DMS53 (cell line): ENCODE data around the gene LDAF1.
"Not testable (repeated sequence)": the region's sequence is repeated elsewhere in the genome, so short reads cannot be mapped to it uniquely, and the experiment has no call there.

Experiments used
- DNase-seq: peaks from one replicate; lab custom pipeline; 2025; lab: John Stamatoyannopoulos, UW

Gene LDAF1

GRCh38 chr16:21195330-21195729 is 36.9 kb downstream of the LDAF1 start:
- not testable (repeated sequence) for DNase-seq

DNA sequence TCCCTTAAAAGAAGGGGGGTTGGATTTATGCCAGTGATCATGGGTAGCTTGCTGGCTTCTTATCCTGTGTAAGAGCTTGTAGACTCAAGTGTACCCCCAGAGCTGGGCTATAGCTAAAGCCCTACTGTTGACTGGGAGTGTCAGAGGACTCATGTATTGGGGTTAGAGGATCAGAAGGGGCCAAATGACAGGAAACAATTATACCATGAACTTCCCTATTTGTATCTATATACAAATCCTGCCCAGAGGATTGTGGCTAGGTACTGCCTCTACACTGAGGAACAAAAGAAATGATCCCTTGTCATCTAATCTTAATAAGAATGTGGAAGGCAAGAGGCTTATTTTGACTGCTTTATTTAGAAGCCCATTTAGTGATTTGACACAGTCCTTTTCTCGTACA is 38.6 kb downstream of the LDAF1 start:
- no peak for DNase-seq

GRCh38 chr16:21197621-21198020 is 39.1 kb downstream of the LDAF1 start:
- DNase-seq = no peak

GRCh38 chr16:21199607-21200218 is 41.2 kb downstream of the LDAF1 start:
- no peak for DNase-seq

DNA sequence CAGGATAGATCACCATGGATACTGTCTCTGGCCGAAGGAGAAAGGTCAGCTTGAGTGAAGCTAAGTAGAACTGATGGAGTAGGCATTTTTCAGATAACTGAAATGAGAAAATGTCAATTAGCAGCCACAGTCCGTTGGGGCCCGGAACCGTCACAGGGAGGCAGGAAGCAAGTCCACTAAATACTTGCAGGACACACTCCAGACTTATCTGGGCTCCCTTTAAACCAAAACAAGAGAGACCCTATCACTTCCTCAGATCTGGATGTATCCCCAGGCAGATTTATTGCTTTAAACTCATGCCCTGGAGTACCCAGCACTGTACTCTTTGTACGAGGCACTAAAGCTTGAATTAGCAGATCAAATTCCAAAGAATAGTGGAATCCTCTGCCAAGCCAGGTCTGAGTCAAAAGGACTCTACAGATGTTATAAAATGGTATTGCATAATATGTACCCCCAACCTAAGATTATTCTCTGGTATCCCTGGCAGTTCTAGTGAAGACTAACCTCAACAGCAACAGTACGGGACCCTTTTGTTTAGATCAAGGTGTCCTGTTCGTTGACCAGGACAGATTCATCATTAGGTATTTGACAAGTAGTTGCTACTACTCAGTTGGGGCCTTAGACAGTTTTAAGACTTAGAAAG is 44.8 kb downstream of the LDAF1 start:
- DNase-seq = peak; percentile 28

GRCh38 chr16:21205303-21205702 is 46.8 kb downstream of the LDAF1 start:
- DNase-seq = no peak

DNA sequence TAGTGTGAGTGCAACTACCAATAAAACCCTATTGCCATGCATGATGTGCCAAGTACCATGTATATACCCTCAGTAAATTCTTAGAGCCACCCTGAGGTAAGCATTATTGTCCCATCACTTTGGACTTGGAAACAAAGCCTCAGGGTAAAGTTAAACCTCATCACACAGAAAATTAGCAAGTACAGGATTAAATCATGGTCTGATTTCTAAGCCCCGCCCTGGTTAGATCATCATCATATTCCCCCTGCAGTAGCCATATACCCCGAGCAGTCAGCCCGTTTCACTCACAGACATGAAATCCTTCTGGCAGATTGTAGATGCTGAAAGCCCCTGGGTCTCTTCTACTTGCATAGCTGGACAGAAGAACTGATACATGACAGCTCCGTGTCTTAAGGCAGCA is 48.1 kb downstream of the LDAF1 start:
- no peak for DNase-seq

GRCh38 chr16:21208446-21209230 is 50.2 kb downstream of the LDAF1 start:
- peak; percentile 42 for DNase-seq

DNA sequence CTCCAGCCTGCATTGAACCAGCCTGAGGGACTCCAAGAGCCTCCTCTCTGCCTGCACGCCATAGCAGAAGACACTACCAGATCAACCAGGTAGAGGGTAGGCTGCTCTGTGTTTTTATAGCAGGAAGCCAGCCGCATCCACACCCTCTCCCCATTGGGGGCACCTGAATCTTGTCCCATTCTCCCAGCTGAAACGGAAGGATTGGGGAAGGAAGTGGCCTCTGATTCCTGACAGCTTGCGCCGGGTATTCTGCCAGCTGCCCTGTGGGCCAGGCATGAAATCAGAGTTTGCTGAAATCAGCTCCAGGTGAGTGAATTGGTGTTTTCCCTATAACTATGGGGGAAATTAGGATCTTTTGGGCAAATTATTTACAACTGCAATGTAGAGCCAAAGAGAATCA is 53.0 kb downstream of the LDAF1 start, which contains the start of gene ZP2:
Gene ZP2 (minus strand): TSS at position 89 of the 400 bp plus-strand sequence. CDS start 27 bp downstream, at position 62.
- DNase-seq = no peak

- no peak for DNase-seq
Measured at GRCh38 chr16:21214086-21214485, 55.6 kb downstream of the LDAF1 start.

- no peak for DNase-seq
Measured at GRCh38 chr16:21217121-21217520, 58.6 kb downstream of the LDAF1 start.

- DNase-seq = no peak
Measured at GRCh38 chr16:21218153-21218552, 59.7 kb downstream of the LDAF1 start.

DNA sequence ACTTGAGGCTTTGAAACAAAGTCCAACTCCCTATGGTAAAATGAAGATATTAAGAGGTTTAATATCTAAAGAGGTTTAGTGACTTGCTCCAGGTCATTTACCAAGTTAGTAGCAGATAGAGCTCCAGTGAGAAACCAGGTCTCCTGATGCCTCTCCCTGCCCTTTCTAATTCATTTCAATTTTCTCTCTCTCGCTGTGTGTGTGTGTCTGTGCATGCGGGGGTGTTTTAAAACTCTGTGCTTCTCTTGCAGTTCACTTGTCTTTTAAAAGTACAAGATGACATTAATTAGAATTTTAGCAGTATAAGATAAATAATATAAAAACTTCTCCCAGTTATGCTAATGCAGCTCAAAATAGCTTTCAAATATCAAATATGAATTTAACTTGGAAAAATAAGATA is 61.1 kb downstream of the LDAF1 start:
- no peak for DNase-seq

GRCh38 chr16:21222495-21223337 is 64.2 kb downstream of the LDAF1 start:
- peak; percentile 78 for DNase-seq

GRCh38 chr16:21223787-21224186 is 65.3 kb downstream of the LDAF1 start:
- DNase-seq = no peak

DNA sequence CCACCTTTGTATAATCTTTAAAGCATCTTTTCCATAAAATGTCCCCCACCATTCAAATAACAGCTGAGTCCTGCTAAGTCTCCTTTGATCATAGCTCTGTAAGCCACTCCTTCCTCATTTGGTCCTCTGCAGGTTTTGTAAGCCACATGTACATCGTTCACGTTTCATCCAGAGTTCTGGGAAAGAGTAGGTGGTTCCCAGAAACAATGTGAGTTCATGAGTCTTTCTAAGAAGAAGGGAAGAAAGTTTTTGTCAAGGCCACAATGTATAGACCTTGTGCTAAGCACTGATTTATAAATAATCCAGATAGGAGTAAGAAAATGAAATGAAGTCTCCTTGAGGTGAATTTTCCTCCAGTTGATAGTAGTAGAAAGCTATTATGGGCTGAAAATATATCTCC is 66.3 kb downstream of the LDAF1 start:
- DNase-seq = no peak

DNA sequence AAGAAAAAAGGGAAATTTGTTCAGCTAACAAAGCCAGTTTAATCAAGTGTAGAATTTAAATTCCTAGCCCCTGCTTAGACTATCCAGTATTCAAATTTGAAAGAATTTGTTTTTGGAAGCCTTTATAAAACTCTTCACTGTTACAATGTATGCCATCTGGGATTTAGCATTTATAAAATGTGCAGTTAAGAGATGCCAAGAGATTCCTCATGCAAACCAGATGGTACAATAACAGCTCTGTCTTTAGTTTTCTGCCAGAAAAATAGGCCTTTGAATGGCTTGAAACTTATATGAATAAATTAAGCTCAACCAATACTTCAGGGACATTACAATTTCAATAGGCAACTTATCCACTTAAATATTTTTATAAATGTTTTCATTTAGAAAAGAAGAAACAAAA is 68.3 kb downstream of the LDAF1 start:
- DNase-seq = no peak

- DNase-seq = no peak
Measured at GRCh38 chr16:21227866-21228265, 69.4 kb downstream of the LDAF1 start.

DNA sequence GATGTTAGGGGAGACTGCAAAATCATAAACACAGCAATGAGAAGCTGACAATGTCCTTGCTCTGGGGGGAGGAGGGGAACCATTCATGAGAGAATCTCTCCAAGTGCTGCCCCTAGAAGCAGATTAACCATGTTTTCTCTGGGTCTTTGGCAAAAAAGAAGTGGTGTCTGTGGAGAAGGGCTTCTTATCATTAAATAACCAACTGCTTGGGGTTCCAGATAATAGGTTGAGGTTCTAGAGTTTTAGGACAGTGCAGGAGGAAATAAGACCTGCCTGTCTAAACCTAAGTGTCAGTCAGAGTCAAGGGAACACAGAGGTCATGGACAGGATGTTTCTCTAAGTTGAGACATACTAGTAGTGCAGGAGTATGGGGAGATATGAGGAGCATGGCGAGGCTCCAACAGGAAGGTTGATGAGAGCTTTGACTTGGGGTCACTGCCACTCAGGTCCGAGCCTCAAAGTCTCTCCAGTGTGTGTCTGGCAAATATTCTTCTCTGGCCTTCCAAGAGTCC is 69.9 kb downstream of the LDAF1 start:
- no peak for DNase-seq
